SJSA1 (cell line): ENCODE measurements around the gene C7orf25. TPM values are rescaled to one million over a fixed set of nuclear protein-coding genes. Genes with fewer than 3 reads are reported as not detected.

Source experiments
- DNase-seq, 2 experiments: peaks; one replicate each; pipeline ENCODE4 v3.0.0-alpha.2; 2015 to 2020; ENCODE audit warnings: low spot score in 2 of 2, low read depth in 1 of 2
- H3K27ac ChIP-seq: fragments of 250-450 bp; sonication (Bioruptor Pico); 2 replicates; pipeline ENCODE4 v1.5.1; 2020; ENCODE audit warnings: mild to moderate bottlenecking, moderate library complexity
- H3K27me3 ChIP-seq: fragments of 250-450 bp; sonication (Bioruptor Pico); replicated peaks from 2 replicates; pipeline ENCODE4 v1.5.1; 2020; ENCODE audit warnings: mild to moderate bottlenecking, moderate library complexity
- H3K36me3 ChIP-seq: fragments of 250-450 bp; sonication (Bioruptor Pico); 2 replicates; pipeline ENCODE4 v1.5.1; 2020; ENCODE audit warnings: mild to moderate bottlenecking
- H3K4me1 ChIP-seq: fragments of 250-450 bp; sonication (Bioruptor Pico); replicated peaks from 2 replicates; pipeline ENCODE4 v1.6.1; 2021; ENCODE audit warnings: mild to moderate bottlenecking
- H3K4me3 ChIP-seq: fragments of 250-450 bp; sonication (Bioruptor Pico); 2 replicates; pipeline ENCODE4 v1.5.1; 2020; ENCODE audit warnings: mild to moderate bottlenecking
- H3K9me3 ChIP-seq: fragments of 250-450 bp; sonication (Bioruptor Pico); replicated peaks from 2 replicates; pipeline ENCODE4 v1.5.1; 2020; ENCODE audit warnings: mild to moderate bottlenecking
- total RNA-seq: library from RNA; depleted of rRNA; stranded (reverse); fragments of >200 nt; shearing (Covaris generic); gene quantifications from 2 replicates; pipeline ENCODE4 v1.2.3, GENCODE V29; 2014; rRNA removed

The C7orf25 gene
- total RNA-seq, result 12.2 and 14.3 TPM in 2 replicates

GRCh38 chr7:42911454-42912447 is at the start of gene C7orf25:
C7orf25 (minus strand) TSS chr7:42912070; CDS start chr7:42910900, 1,170 bp downstream.
- H3K4me1 ChIP-seq, result peaks cover 52% of the 10 kb centered on the region
- H3K27me3 ChIP-seq, result no peaks in the 10 kb centered on the region
- peaks cover 34% of the 10 kb centered on the region for H3K36me3 ChIP-seq
- H3K9me3 ChIP-seq, result no peaks in the 10 kb centered on the region
- H3K27ac ChIP-seq, result peak within 1 kb of the TSS; percentile 39
- DNase-seq, result peak; percentile 87 to 94
- peak within 1 kb of the TSS; percentile 90 for H3K4me3 ChIP-seq

DNA sequence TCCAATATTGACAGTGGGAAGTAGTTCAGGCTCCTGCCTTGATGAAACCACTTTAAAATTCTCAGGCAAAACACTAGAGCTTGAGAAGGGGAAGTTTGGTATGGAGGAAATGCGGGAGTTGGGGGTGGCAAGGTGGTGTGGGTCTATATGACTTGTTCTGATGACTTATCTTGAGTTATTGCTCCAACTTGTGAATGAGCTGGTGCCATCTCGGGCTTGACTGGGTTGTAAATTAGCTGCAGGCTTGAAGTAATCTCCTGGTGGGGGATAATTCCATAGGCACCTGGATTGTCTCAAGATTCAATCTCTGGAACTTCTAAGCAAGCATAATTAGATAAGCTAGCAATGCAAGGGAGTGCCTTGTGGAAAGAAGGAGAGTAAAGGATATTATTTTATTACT is 49.3 kb upstream of the C7orf25 start:
- no peaks in the 10 kb centered on the region for H3K36me3 ChIP-seq
- H3K4me3 ChIP-seq, result no peak overlapping the region
- H3K4me1 ChIP-seq, result no peaks in the 10 kb centered on the region
- no peaks in the 10 kb centered on the region for H3K9me3 ChIP-seq
- no peak for DNase-seq
- H3K27me3 ChIP-seq, result no peaks in the 10 kb centered on the region
- H3K27ac ChIP-seq, result no peak overlapping the region

- DNase-seq, result no peak
- Histone ChIP-seq H3K36me3 (no peaks in the 10 kb centered on the region), H3K27ac (no peak overlapping the region), H3K27me3 (no peaks in the 10 kb centered on the region), H3K9me3 (no peaks in the 10 kb centered on the region), H3K4me3 (no peak overlapping the region), H3K4me1 (no peaks in the 10 kb centered on the region)
Observed at GRCh38 chr7:42960762-42961161, 48.9 kb upstream of the C7orf25 start.

- no peak overlapping the region for H3K4me3 ChIP-seq
- no peak overlapping the region for H3K27ac ChIP-seq
- no peaks in the 10 kb centered on the region for H3K9me3 ChIP-seq
- H3K36me3 ChIP-seq, result no peaks in the 10 kb centered on the region
- no peaks in the 10 kb centered on the region for H3K27me3 ChIP-seq
- H3K4me1 ChIP-seq, result no peaks in the 10 kb centered on the region
- no peak for DNase-seq
Observed at GRCh38 chr7:42959549-42959948, 47.7 kb upstream of the C7orf25 start.

DNA sequence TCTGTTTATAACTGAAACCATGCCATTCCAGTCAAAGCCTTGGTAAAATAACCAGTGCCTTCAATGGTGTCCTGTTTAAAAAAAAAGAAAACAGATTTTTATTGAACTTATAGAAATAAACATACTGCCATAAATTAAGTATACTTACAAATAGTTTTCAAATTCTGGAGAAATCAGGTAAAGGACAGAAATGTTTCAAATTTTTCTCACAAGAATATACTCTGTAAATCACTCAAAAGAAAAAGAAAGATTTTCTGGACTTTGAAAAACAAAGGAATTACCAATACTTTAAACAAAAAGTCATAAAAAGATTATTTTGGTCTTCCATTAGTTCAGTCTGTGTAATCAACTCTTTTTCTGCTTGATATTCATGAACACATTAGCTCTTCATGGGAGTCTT is 44.2 kb upstream of the C7orf25 start:
- Histone ChIP-seq H3K27me3 (no peaks in the 10 kb centered on the region), H3K27ac (no peak overlapping the region), H3K9me3 (0 out of 2 replicates have a peak, but pooled peaks cover 3% of the 10 kb centered on the region), H3K4me1 (no peaks in the 10 kb centered on the region), H3K36me3 (no peaks in the 10 kb centered on the region), H3K4me3 (no peak overlapping the region)
- no peak for DNase-seq

GRCh38 chr7:42953994-42954393 is 42.1 kb upstream of the C7orf25 start:
- Histone ChIP-seq H3K4me1 (no peaks in the 10 kb centered on the region), H3K27me3 (no peaks in the 10 kb centered on the region), H3K9me3 (0 out of 2 replicates have a peak, but pooled peaks cover 3% of the 10 kb centered on the region), H3K36me3 (no peaks in the 10 kb centered on the region), H3K27ac (no peak overlapping the region), H3K4me3 (no peak overlapping the region)
- DNase-seq, result no peak

GRCh38 chr7:42952328-42952727 is 40.5 kb upstream of the C7orf25 start:
- Histone ChIP-seq H3K4me1 (no peaks in the 10 kb centered on the region), H3K36me3 (no peaks in the 10 kb centered on the region), H3K4me3 (no peak overlapping the region)

GRCh38 chr7:42950417-42950816 is 38.5 kb upstream of the C7orf25 start:
- Histone ChIP-seq H3K27ac (no peak overlapping the region), H3K27me3 (no peaks in the 10 kb centered on the region), H3K4me3 (no peak overlapping the region), H3K36me3 (no peaks in the 10 kb centered on the region), H3K4me1 (0 out of 2 replicates have a peak, but pooled peaks cover 5% of the 10 kb centered on the region), H3K9me3 (0 out of 2 replicates have a peak, but pooled peaks cover 3% of the 10 kb centered on the region)
- DNase-seq, result no peak

More at GRCh38 chr7:42952328-42952727, 40.5 kb upstream of the C7orf25 start:
- no peak for DNase-seq
- H3K9me3 ChIP-seq, result 0 out of 2 replicates have a peak, but pooled peaks cover 3% of the 10 kb centered on the region
- H3K27me3 ChIP-seq, result no peaks in the 10 kb centered on the region
- no peak overlapping the region for H3K27ac ChIP-seq

GRCh38 chr7:42947521-42947920 is 35.7 kb upstream of the C7orf25 start:
- 0 out of 2 replicates have a peak, but pooled peaks cover 3% of the 10 kb centered on the region for H3K9me3 ChIP-seq
- H3K4me3 ChIP-seq, result no peak overlapping the region
- H3K27me3 ChIP-seq, result no peaks in the 10 kb centered on the region
- 0 out of 2 replicates have a peak, but pooled peaks cover 5% of the 10 kb centered on the region for H3K4me1 ChIP-seq
- H3K36me3 ChIP-seq, result no peaks in the 10 kb centered on the region
- DNase-seq, result no peak
- no peak overlapping the region for H3K27ac ChIP-seq

DNA sequence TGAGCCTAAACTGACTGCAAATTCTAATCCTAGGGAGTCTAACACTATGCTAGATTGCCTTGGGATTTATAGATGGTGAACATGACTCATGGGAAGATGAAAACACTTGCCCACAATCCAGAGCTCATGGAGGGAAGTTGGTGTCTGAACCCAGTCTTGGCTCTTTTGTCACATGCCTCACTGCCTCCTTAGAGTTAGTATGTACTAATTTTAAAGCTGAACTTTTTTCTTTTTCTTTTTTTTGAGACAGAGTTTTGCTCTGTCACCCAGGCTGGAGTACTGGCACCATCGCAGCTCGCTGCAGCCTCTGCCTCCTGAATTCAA is 34.7 kb upstream of the C7orf25 start:
- Histone ChIP-seq H3K9me3 (0 out of 2 replicates have a peak, but pooled peaks cover 3% of the 10 kb centered on the region), H3K27ac (no peak overlapping the region), H3K4me1 (0 out of 2 replicates have a peak, but pooled peaks cover 5% of the 10 kb centered on the region), H3K4me3 (no peak overlapping the region), H3K36me3 (no peaks in the 10 kb centered on the region), H3K27me3 (no peaks in the 10 kb centered on the region)
- no peak for DNase-seq

DNA sequence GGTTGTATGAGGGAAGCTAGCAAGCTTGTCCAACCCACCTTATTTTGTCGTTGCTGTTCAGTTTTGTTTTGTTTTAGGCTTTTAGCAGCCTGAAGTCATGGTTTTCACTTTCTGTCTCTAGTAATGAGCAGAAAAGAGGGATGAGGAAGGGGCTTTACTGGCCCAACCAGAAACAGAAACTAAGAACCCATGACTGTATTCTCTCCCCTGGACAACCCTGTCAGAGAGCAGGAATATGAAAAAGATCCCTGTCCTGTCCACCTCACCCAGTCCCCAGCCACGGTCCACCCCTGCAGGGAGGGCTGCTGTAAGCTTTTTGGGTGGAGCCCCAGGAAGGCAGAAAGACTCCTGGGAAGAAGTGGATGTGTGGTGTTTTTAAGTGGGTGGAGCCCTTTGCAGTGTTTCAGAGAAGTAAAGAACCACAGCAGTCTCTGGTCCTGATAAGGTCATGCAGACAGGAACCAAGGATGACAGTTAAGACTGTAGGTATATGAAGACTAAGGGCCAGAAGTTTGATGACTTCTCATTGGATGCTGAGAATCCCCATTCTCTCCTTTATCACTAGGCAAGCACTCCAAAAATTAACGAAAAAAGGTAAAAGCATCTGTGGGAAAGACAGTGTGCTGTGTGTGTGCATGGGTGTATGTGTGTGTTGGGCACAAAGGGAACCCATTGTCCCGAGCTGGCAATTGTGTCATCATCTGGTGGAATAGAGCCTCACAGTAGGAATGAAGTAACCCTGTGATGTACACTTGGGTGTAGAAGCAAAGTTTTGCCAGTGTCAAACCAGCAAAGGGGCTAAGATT is 34.2 kb upstream of the C7orf25 start:
- 0 out of 2 replicates have a peak, but pooled peaks cover 5% of the 10 kb centered on the region for H3K4me1 ChIP-seq
- no peaks in the 10 kb centered on the region for H3K36me3 ChIP-seq
- H3K9me3 ChIP-seq, result no peaks in the 10 kb centered on the region
- H3K27me3 ChIP-seq, result no peaks in the 10 kb centered on the region
- peak in 1 of 2 experiments; percentile 14 for DNase-seq
- no peak overlapping the region for H3K27ac ChIP-seq
- H3K4me3 ChIP-seq, result no peak overlapping the region

DNA sequence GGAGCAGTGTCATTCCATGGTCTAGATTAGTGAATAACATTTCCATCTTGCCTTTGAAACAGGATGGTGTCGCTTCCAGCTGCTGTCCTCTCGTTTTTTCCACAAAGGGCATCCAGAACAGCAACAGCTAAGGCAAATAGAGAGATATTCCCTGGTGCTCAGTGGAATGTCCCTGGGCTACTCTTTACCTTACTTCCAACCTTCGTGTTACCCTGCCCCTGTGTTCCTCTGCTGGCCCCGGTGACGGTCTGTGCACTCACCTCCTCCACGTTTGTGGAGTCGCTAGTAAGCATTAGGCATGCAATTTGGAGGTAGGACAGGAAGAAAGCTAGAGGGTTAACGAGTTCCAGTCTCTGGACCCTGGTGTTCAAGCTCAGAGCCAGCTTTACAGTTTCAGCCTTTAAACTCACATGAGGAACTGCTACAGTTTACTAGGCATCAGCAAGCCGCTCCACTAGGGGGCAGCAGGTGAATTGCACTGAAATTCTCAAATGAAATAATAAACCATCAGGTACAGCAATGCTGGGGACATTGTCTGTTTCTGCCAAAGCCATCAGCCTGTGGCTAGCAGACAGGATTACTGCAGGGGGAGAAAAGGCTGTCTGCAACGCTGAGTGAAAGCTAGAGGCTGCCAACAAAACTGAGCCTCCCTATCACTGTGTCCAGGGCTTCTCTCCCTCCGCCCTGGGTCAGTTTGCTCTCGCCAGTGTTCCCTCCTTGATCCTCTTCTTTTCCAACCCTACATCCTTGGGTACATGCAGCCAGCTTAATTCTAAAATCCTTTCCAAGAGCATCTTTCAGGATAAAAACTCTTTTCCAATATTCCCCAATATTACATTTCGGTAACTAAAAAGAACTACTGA is 29.3 kb upstream of the C7orf25 start:
- Histone ChIP-seq H3K4me3 (no peak overlapping the region), H3K27ac (no peak overlapping the region), H3K4me1 (0 out of 2 replicates have a peak, but pooled peaks cover 5% of the 10 kb centered on the region), H3K36me3 (peaks cover 32% of the 10 kb centered on the region), H3K27me3 (no peaks in the 10 kb centered on the region), H3K9me3 (no peaks in the 10 kb centered on the region)
- peak; percentile 46 to 73 for DNase-seq
